GM04504 (cell line): ENCODE data around the gene ATP5F1E.
A peak's percentile ranks its signal among the peaks of the same experiment; 100 is the strongest.
"Not testable (repeated sequence)": the region's sequence is repeated elsewhere in the genome, so short reads cannot be mapped to it uniquely, and the experiment has no call there.

Experiments
- DNase-seq: peaks from one replicate; pipeline ENCODE4 v3.0.0-alpha.2; 2012; ENCODE audit warnings: low read depth

The ATP5F1E gene

GRCh38 chr20:59042796-59043631 is 10.9 kb upstream of the ATP5F1E start:
- DNase-seq = peak; percentile 85

GRCh38 chr20:59042151-59042795 is 10.1 kb upstream of the ATP5F1E start, which contains the start of gene PRELID3B:
TSS of gene PRELID3B (minus strand) at chr20:59042786. CDS start at chr20:59042730, 56 bp downstream.
- DNase-seq = no peak

- not testable (repeated sequence) for DNase-seq
These were observed 9.4 kb upstream of the ATP5F1E start for GRCh38 chr20:59041487-59041886.

- DNase-seq = no peak
These were observed 8.5 kb upstream of the ATP5F1E start for GRCh38 chr20:59040667-59041066.

GRCh38 chr20:59039233-59039632 is 7.1 kb upstream of the ATP5F1E start:
- DNase-seq = no peak

GRCh38 chr20:59037386-59037785 is 5.3 kb upstream of the ATP5F1E start:
- DNase-seq = no peak

- DNase-seq = no peak
These were observed 3.2 kb upstream of the ATP5F1E start for GRCh38 chr20:59035381-59035780.

GRCh38 chr20:59033616-59034165 is 1.6 kb upstream of the ATP5F1E start:
- DNase-seq = no peak

- DNase-seq = no peak
These were observed 958 bp upstream of the ATP5F1E start for GRCh38 chr20:59033093-59033492.

- no peak for DNase-seq
These were observed 551 bp upstream of the ATP5F1E start for GRCh38 chr20:59032713-59033059.

GRCh38 chr20:59031564-59032022 is 542 bp downstream of the ATP5F1E start:
- no peak for DNase-seq

GRCh38 chr20:59030911-59031563 is 1.1 kb downstream of the ATP5F1E start:
- no peak for DNase-seq

GRCh38 chr20:59028812-59029211 is 3.3 kb downstream of the ATP5F1E start:
- no peak for DNase-seq

GRCh38 chr20:59027741-59028320 is 4.3 kb downstream of the ATP5F1E start:
- no peak for DNase-seq

- no peak for DNase-seq
These were observed 5.0 kb downstream of the ATP5F1E start for GRCh38 chr20:59026904-59027740.

GRCh38 chr20:59025511-59025910 is 6.6 kb downstream of the ATP5F1E start:
- DNase-seq = no peak

GRCh38 chr20:59025086-59025485 is 7.0 kb downstream of the ATP5F1E start:
- no peak for DNase-seq

GRCh38 chr20:59024111-59024530 is 8.0 kb downstream of the ATP5F1E start:
- DNase-seq = no peak

- no peak for DNase-seq
These were observed 8.5 kb downstream of the ATP5F1E start for GRCh38 chr20:59023616-59024015.

- DNase-seq = no peak
These were observed 9.4 kb downstream of the ATP5F1E start for GRCh38 chr20:59022754-59023153.

- DNase-seq = no peak
These were observed 11.1 kb downstream of the ATP5F1E start for GRCh38 chr20:59020938-59021551.
